Left ventricle myocardium inferior (tissue), 1 donor: Measurements from ENCODE around the gene TRHDE. TPM values are rescaled to one million over a fixed set of nuclear protein-coding genes. Genes with fewer than 3 reads are reported as not detected.

ENCODE experiments used
- DNase-seq: peaks from one replicate; pipeline ENCODE4 v3.0.0-alpha.2; 2020
- H3K27ac ChIP-seq: fragments of 200-600 bp; replicated peaks from 2 replicates; pipeline ENCODE4 v1.8.0; 2021
- H3K27me3 ChIP-seq: fragments of 200-600 bp; 2 replicates; pipeline ENCODE4 v1.8.0; 2021; ENCODE audit warnings: low read depth
- H3K36me3 ChIP-seq: fragments of 200-600 bp; 2 replicates; pipeline ENCODE4 v1.8.0; 2021
- H3K4me1 ChIP-seq: fragments of 200-600 bp; 2 replicates; pipeline ENCODE4 v1.8.0; 2021
- H3K4me3 ChIP-seq: fragments of 200-600 bp; 2 replicates; pipeline ENCODE4 v1.8.0; 2021; ENCODE audit warnings: mild to moderate bottlenecking, moderate library complexity
- H3K9me3 ChIP-seq: fragments of 200-600 bp; replicated peaks from 2 replicates; pipeline ENCODE4 v1.8.0; 2021
- CTCF ChIP-seq: fragments of 200-600 bp; IDR thresholded peaks from 2 replicates; pipeline ENCODE4 v1.8.0; 2021; ENCODE audit warnings: antibody characterized with exemption, mild to moderate bottlenecking, borderline replicate concordance
- intact Hi-C: fragments of 100-400 bp; cut with micrococcal nuclease; formaldehyde crosslinking; loops from one replicate; pipeline ENCODE4 v1.11.0; 2022
- total RNA-seq: library from RNA; stranded (reverse); fragmentation: NEBNext Ultra II Directional; extraction: Animal tissue kit (Norgen Biotek cat#: 25700); gene quantifications from one replicate; pipeline ENCODE4 v1.2.1, GENCODE V29; 2021
- donor health status: DM: no; HTN: yes; CAD: no; lungs with severe emphysema.

TRHDE gene
- total RNA-seq, 1 donor from 2014 or later: 0.96 TPM

- TF ChIP-seq CTCF: no peak
- H3K9me3 ChIP-seq: peaks cover under 1% of the 10 kb centered on the region
- no peak for DNase-seq
- H3K27ac ChIP-seq: no peak overlapping the region
- intact Hi-C loops: no loop called here
- no peaks in the 10 kb centered on the region for H3K36me3 ChIP-seq
- H3K27me3 ChIP-seq: peaks cover 8% of the 10 kb centered on the region
- H3K4me3 ChIP-seq: no peak overlapping the region
- H3K4me1 ChIP-seq: no peaks in the 10 kb centered on the region
Observed at GRCh38 chr12:72256725-72257124, 15.4 kb upstream of the TRHDE start.

- intact Hi-C loops: no loop called here
Observed at GRCh38 chr12:72261885-72262284, 10.3 kb upstream of the TRHDE start.

GRCh38 chr12:72264548-72265175 is 7.5 kb upstream of the TRHDE start:
- intact Hi-C loops: no loop called here
- no peak overlapping the region for H3K4me3 ChIP-seq
- no peaks in the 10 kb centered on the region for H3K4me1 ChIP-seq
- peaks cover 42% of the 10 kb centered on the region for H3K27me3 ChIP-seq
- peak; percentile 25 for TF ChIP-seq CTCF
- no peaks in the 10 kb centered on the region for H3K36me3 ChIP-seq
- H3K9me3 ChIP-seq: no peaks in the 10 kb centered on the region
- no peak for DNase-seq
- H3K27ac ChIP-seq: no peak overlapping the region

More at GRCh38 chr12:72261885-72262284, 10.3 kb upstream of the TRHDE start:
- no peaks in the 10 kb centered on the region for H3K36me3 ChIP-seq
- peaks cover 17% of the 10 kb centered on the region for H3K27me3 ChIP-seq
- DNase-seq: no peak
- no peak overlapping the region for H3K27ac ChIP-seq
- TF ChIP-seq CTCF: no peak
- no peaks in the 10 kb centered on the region for H3K9me3 ChIP-seq
- no peak overlapping the region for H3K4me3 ChIP-seq
- H3K4me1 ChIP-seq: no peaks in the 10 kb centered on the region

- H3K4me3 ChIP-seq: no peak overlapping the region
- no peak overlapping the region for H3K27ac ChIP-seq
- intact Hi-C loops: no loop called here
- no peak for TF ChIP-seq CTCF
- H3K9me3 ChIP-seq: no peaks in the 10 kb centered on the region
- no peak for DNase-seq
- H3K27me3 ChIP-seq: peaks cover 69% of the 10 kb centered on the region
- H3K4me1 ChIP-seq: peaks cover 16% of the 10 kb centered on the region
- no peaks in the 10 kb centered on the region for H3K36me3 ChIP-seq
Observed at GRCh38 chr12:72267974-72268373, 4.2 kb upstream of the TRHDE start.

- no peak for TF ChIP-seq CTCF
- no peak for DNase-seq
- peaks cover 74% of the 10 kb centered on the region for H3K27me3 ChIP-seq
- H3K4me3 ChIP-seq: no peak overlapping the region
- peaks cover 20% of the 10 kb centered on the region for H3K4me1 ChIP-seq
- H3K27ac ChIP-seq: no peak overlapping the region
- no peaks in the 10 kb centered on the region for H3K36me3 ChIP-seq
- intact Hi-C loops: no loop called here
- H3K9me3 ChIP-seq: no peaks in the 10 kb centered on the region
Observed at GRCh38 chr12:72268386-72268785, 3.8 kb upstream of the TRHDE start.
